Effector CD8-positive, alpha-beta T cell (primary cell): Measurements from ENCODE around the gene SULT4A1.

Source experiments
- DNase-seq: peaks from one replicate; lab custom pipeline; 2025; lab: John Stamatoyannopoulos, UW

The SULT4A1 gene

DNA sequence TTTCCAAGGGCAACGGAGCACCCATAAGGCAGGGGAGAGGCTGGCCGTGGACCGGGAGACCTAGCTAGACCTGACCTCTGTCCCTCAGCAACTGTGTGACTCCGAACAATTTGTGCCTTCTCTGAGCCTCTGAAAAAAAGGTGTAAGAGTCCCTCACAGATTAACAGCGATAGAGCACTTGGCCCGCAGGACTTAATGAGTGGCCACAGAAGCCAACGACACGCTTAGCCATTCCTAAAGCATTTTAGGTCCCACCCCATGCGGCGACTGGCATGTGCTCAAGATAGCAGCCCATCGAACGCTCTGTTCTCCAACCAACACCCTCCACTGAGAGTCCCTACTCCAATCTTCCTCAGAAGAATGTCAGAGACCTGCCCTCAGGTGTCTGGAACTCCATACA lies 1.5 kb downstream of the SULT4A1 start:
- DNase-seq: no peak

DNA sequence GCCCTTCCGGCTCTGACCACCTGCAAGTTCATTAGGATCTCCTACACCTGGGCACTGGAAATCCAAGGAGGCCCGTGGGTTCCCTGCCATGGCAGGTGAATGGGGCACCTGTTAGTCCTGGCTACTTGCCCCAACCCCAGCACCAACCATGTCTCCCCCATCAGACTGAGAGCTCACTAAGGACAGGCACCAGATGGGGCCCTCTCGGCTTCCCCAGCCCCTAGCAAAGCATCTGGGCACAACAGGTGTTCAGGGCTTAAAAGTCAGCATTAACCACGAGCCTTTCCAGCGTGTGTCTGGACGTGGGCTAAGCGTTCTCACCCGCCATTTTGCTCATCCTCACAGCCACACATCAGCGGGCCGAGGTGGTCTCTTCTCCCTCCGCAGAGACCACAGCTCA lies 2.2 kb downstream of the SULT4A1 start:
- no peak for DNase-seq

DNA sequence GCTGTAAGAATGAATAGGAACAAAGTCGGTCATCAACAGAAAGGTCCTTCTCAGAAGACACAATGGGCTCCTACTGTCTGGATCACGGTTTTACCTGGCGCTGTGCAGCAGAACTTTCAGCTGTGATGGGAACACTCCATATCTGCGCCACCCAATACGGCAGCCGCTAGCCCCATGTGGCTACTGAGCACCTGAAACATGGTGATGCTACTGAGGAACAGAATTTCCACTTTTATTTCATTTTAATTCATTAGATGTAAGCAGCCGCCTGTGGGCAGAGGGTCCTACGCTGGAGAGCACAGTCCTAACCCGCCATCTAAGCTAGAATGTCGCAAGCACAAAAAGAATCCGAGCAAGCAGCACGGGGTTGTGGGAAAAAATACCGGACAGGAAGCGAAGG lies 2.7 kb downstream of the SULT4A1 start:
- DNase-seq: no peak

DNA sequence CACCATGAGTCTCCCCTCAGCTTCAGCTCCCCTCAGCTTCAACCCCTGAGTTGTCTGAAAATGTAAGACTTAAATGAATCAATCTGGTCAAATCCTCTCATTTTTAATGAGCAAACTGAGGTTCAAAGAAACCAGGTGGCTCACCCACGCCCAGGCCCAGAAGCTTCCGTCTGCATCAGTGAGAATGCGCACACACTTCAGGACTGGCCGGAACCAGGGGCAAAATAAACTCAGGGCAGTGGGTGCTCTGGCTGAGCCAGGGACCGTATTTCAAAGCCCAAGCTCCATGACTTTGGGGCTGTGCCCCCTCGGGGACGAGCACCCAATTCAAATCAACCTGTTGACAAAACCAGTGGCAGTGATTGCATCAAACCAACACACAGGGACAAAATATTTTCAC lies 3.1 kb downstream of the SULT4A1 start:
- no peak for DNase-seq

DNA sequence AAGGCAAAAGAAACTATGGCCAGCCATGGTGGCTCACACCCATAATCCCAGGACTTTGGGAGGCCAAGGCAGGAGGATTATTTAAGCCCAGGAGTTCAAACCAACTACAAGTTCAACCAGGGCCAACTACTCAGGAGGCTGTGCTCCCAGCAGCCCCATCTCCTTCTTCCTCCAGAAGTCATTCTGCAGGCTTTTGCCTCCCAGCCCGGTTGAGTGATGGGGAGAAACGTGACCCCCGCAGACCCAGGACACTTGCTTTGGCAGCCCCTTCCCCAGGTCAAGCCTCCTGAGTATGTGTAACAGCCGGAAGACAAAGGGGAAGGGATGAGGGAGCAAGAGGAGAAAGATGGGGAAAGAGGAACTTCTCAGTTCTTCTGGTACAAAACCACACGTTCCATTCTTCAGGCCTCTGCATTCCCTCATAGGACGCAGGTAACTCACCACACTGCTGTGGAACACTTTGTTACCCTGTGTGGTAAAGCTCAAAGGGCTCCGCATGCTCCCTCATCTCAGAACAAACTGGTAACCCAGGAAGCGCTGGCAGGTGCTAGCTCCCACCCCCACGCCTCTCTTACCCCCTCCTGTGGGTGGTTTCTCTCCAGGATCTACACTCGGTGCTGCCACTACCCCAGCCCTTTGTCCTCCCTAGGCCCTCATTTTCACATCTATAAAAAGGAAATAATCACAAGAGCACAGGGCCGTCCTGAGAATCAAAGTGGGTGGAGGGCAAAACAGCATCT lies 4.0 kb downstream of the SULT4A1 start:
- no peak for DNase-seq

DNA sequence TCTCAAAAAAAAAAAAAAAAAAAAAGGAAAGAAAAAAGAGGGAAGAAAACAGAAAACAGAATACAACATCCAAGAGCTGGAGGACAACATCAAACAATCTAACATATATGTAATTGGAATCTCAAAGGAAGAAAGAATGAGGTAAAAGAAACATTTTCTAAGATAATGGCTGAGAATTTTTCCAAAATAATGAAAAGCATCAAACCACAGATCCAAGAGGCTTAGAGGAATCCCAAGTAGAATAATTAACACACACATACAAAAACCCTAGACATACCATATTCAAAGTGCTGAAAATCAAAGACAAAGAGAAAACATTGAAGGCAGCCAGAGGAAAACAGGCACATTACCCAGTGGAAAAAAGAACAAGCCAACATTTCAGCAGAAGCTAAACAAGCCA lies 4.9 kb downstream of the SULT4A1 start:
- no peak for DNase-seq

DNA sequence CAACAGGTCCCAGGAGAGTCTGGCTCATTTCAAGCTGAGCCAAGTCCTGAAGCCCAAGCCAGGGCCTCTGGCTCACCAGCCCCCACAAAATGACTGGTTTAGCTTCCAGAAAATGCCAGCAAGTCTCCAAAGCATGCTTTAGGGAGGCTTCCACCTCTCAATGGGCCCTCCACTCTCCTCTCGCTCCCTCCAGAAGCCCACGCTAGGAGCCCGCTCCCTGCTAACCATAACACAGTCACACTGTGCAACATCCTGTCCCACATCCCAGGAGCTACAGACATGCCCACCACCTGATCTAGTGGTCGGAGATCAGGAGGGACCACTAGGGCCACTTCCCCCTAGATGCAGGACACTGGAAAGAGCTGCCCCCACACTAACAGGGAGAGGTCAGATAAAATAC lies 6.9 kb downstream of the SULT4A1 start:
- DNase-seq: no peak

DNA sequence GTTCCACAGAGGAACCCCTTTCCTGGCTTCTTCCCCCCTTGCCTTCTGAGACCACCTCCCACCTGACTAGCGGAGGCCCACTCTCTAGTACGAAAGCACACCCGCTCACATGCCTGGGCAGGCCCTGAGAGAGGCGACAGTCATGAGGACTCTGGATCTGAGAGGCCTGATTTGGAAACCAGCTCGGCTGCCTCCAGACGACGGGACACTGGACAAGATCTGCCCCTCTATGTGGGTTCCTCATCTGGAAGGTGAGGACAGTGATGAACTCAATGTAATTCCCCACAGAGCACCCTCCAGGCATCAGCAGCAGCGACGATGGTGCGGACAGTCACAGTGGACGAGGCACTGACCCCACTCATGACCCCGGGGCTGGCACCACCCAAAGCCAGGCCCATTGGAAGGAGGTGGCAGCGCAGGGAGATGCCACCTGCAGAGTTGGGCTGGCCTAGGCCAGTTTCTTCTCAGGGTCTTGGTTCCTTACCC lies 7.5 kb downstream of the SULT4A1 start:
- no peak for DNase-seq

DNA sequence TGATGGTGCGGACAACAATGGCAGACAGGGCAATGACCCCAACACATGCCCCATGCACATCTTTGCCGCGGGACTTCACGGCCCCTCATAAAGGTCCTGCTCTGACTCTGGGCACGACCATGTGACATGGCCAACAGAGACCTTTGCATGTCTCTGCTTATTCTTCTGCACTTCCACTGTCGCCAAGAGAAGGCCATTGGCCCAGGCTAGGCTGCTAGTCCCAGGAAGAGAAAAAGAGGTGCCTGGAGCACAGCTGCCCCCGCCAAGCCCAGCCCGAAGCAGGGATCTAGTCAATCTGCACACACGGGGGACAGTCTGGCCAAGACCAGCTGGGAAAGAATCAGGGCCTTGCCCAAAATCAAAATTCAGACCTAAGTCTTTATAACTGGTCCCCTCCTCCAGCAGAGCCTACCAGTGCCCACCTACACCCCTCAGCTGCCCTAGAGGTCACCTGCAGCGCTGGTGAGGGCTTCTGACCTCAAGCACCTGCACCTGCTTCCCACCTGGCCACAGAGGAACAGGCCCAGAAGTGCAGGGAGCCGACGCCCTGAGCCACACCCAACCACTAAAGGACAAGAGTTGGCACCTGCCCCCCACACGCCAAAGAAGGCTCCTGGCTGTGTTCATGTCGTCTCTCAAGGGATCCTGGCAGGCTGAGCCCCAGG lies 8.1 kb downstream of the SULT4A1 start:
- DNase-seq: no peak

DNA sequence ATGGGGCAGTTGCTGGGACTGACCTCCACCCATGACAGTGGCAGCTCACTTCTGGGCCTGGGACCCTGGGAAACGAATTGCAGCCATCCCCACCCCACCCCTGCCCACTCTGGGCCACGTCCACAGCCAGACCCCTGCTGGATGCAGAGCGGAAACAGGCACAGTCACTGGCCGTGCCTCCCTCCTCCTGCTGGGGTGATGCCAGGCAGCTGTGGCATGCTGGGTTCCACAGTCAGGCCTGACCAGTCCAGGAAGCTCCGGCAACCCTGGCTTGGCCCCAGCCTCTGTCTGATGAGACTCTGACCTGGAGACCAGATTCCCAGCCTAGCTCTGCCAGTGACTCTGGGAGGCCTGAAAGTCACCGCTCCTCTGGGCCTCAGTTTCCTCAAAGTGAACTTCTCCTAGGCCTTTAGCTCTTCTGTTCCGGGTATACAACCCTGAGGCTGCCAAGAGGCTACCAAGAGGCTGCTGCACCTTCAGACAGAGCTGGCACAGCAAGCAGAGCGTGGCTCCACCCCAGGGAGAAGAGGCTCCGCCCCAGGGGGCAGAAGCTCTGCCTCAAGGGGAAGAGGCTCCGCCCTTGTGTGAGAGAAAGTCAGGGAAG lies 8.9 kb downstream of the SULT4A1 start:
- DNase-seq: no peak

DNA sequence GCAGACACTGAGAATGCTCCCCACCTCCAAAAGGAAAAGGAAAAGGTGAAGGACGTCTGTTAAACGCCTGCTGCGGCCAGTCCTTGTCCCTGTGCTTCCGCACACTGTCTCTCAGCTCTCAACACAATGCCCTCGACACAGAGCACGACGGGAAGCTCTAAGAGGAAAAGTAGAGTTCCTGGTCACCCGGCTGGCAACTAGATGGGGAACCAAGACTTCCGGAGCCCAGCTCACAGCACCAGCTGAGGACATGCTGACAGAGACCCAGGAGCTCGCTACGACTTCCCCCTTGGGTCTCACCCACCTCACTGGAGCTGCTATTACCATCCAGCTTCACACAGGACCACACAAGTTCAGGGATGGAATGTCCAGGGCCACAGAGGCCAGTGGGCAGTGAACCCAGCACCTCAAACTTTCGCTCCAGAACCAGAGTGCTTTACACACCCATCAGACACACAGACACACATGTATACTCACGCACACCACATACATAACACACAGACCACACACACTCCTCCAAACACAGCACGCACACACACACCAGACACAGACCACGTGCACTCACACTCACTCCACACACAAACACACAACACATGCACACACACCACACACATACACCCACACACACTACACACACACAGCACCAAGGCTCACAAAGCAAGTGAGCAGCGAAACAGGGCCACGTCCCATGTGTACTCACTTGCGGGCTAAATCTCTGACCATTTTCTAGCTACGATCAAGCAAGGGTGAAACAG lies 9.6 kb downstream of the SULT4A1 start:
- no peak for DNase-seq

DNA sequence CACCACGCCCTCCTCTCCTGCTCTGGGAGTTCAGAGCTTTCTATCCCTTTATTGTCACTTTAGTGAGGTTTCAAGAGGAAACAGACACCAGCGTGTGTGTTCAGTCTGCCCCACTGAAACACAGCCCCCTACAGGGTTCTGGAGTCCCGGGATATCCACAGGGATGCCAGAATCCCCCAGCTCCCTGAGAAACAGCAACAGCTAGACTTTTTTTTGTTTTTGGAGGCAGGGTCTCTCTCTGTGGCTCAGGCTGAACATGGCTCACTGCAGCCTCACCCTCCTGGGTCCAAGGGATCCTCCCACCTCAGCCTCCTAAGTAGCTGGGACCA lies 10.4 kb downstream of the SULT4A1 start:
- DNase-seq: no peak

DNA sequence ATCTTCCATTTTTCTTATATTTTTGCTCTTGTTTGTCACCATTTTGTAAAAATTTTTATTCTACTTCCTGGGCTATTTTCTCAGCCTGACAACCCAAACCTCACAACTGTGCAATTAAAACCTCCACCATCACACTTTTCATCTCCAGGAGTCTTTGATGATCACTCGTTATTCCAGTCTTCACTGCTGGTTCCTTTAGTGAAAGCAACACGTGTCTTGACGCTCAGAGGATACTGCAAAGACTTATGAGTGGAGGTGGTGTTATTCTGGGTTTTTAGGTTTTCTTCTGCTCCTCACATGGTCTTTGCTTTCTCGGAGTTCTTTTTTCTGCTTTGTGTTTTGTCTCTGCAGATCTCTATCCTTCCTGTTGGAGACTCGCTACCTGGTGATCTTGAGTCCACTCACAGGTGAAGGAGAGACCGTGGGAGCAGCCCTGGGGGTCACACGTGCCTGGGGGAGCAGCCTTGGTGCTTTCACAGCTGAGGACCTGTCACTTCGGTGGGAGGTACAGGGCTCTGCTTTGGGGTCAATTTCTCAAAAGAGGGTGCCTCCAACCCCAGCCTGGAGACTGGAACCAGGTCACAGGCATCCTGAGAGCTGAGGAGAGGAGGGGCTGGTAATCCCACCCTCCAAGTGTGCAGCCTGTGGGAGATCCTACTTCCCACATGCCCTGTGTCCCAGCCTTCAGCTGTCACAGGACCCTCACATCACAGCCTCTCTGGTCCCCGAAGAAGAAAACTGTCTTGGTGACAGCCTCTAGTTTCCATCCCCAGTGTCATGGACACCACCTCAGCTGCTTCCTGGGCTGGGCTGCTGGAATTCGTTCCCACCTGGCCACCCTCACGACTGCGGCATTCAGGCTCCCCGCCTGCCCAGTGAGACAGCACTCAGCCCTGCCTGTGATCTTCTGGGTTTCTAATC lies 11.0 kb downstream of the SULT4A1 start:
- DNase-seq: no peak

DNA sequence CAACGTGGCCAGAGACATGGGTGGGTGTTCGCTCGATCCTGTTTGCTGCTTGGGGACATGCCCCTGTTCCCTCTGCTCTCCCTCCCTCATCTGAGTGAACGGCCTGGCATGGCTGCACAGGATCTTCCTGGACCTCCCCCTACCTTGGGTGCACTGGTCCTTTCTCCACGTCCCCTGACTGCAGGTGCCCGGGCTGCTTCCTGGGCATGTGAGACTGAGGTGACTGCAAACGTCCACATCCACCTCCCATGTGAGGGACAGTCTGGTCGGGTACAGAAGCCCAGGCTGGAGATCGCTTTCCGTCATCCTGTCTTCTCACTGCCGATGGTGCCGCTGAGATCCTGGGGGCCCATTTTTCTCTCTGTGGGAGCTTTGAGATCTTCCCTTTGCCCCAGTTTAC lies 11.8 kb downstream of the SULT4A1 start:
- no peak for DNase-seq

DNA sequence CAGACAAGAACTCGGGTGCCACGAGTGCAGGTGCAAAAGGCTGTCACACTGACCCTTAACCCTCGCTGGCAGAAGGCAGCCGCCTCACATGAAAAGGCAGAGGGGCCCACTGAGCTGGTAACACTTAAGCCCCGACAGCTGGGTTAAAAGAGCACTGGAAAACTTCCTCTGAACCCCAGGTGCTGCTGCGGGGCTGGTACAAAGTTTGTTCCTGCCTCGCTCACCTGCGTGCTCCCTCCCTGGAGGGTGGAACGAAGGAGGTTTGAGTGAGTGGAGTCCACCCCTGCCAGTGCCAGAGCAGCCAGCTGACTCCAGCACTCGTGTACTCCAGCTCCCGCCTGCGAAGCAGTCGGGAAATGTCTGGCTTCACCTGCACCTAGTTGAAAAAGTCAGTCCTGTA lies 12.6 kb downstream of the SULT4A1 start:
- DNase-seq: no peak

DNA sequence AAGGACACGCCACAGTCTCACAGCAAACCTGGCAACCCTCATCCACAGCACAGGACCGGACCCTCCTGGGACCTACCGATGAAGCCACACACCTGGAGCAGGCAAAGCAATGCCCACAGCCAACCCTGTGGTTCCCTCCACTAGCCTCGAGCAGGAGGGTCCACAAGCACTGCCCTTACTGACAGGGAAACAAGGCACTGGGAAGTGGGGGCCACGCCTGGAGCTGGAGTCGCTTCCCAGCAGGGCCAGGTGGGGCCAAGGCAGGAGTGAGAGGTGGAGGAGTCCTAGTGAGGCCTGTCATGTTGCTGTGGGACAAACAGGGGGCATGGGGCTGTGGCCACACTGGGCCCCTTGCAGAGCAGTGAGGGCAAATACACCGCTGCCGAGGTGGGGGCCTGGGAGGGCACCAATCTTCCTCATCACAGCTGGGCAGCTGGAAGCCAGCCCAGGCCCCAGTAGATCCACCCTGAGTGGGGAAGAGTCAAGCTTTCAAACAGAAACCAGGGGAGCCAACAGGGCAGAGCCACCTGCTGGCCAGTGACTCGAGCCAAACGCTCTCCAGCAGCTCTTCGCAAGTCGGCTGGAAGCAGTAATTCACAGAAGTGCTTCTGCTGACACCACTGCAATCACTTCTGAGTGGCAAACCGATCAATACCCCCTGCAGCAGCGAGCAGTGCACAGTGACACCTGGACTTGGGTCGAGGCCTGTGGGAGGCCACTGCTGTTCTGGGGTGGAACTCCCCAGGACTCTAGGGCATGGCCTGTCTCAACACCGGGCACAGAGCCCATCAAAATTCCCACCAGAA lies 13.7 kb downstream of the SULT4A1 start:
- DNase-seq: no peak

DNA sequence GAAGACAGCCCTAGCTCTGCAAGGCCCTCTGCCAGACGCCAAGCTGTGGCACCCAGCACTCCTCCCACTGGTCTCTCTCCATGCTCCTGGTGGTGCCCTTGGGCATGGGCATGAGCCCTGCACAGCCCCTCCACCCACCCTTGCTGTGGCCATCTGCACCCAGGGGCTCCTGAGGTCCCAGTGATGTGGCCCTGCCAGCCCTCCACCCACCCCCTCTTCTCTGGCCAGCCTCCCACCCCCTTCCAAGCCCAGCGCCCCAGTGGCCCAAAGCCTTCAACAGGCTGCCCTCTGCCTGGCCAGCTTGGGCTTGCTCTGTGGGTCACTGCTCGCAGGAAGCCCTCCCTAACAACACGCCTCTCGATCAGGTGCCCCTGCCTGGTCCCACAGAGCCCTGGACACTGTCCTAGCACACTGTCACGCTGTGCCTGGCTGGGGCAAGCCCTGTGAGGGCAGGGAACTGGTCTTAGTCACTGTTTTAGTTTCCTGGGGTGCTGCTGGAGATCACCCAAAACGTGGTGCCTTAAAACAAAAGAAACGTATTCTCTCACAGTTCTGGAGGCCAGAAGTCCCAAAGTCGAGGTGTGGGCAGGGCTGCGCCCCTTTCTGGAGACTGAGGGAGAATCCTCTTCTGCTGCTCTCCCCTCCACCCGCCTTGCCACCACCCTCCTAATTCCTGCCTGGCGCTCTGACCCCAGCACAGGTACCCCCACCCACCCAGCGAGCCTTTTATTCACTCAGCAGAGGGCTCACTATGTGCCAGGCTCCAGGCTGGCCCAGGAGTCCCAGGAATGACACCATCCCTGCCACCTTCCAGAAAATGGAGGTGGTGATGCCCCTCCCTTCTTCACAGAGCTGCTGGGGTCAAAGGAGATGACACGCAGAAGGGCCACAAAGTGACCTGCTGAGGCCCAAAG lies 14.7 kb downstream of the SULT4A1 start:
- DNase-seq: no peak

DNA sequence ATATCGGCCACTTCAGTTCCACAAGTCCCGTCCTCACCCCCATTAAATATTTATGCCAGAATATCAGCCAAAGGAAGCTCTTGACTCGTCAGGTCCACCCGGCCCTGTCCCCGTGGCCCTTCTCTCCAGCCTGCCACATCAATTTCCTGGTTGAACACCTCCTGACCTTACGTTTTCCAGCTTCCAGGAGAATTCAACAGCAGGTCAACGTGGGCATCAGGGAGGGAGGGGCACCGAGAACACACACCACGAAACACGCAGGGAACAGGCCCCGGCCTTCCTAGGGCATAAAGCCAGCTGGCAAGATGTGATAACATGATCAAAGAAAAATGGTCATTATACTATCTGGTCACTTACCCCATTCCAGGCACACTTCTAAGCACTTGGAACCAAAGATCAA lies 15.3 kb downstream of the SULT4A1 start:
- DNase-seq: no peak

DNA sequence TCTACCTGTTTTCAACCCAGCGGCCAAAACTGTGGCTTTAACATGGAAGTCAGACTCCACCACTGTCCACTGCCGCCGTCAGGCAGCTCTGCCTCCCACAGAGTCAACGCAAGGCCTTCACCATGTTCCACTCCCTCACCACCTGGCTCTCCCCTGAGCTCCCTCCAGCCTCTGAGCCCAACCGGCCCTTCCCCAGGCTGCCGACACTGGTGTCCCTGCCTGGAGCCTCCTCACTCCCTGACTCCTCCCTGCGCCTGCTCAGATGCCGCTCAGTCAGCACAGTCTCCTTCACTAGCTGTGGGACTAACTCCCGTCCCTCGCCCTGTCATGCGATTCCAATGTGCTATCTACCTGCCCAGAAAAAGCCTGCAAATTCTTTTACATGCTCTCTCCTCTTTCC lies 16.3 kb downstream of the SULT4A1 start:
- no peak for DNase-seq
